H1 (cell line): ENCODE measurements around the gene PKN1. TPM values are rescaled to one million over a fixed set of nuclear protein-coding genes. Genes with fewer than 3 reads are reported as not detected.

Experiments
- CTCF ChIA-PET: fragments of 300-600 bp; sonication (Branson Sonifier 250); formaldehyde crosslinking; loops from one replicate; lab custom pipeline; 2021; ENCODE audit not compliant: partially characterized antibody; lab: Charles Lee
- POLR2A ChIA-PET: fragments of 300-600 bp; sonication (Branson Sonifier 250); formaldehyde crosslinking; loops from one replicate; lab custom pipeline; 2021; ENCODE audit warnings: inconsistent platforms; ENCODE audit not compliant: partially characterized antibody; lab: Charles Lee
- DNase-seq, 2 experiments: peaks; one replicate each; pipeline versions ENCODE4 v3.0.0 to v3.0.0-alpha.2; 2010 to 2022; ENCODE audit warnings: low spot score in 2 of 2, low read depth in 1 of 2, mixed read lengths in 1 of 2
- FAIRE-seq: peaks from 2 replicates; lab custom pipeline; 2011; peaks lifted over from hg19 to GRCh38; lab: Jason Lieb, UNC
- H2AFZ ChIP-seq: 2 replicates; pipeline ENCODE4 v1.8.1; 2012; ENCODE audit warnings: low read length, inconsistent platforms
- H2AK5ac ChIP-seq: 2 replicates; pipeline ENCODE4 v1.6.1; 2013; ENCODE audit warnings: low read depth, low read length
- H2BK120ac ChIP-seq: replicated peaks from 2 replicates; pipeline ENCODE3; 2013; ENCODE audit warnings: low read depth, low read length, inconsistent platforms
- H2BK12ac ChIP-seq: 2 replicates; pipeline ENCODE4 v1.6.1; 2013; ENCODE audit warnings: low read depth, low read length
- H2BK15ac ChIP-seq: 2 replicates; pipeline ENCODE4 v1.6.1; 2013; ENCODE audit warnings: low read length
- H2BK20ac ChIP-seq: 2 replicates; pipeline ENCODE4 v1.6.1; 2013; ENCODE audit warnings: low read length
- H2BK5ac ChIP-seq: 2 replicates; pipeline ENCODE4 v1.6.1; 2013; ENCODE audit warnings: low read depth, low read length
- H3K14ac ChIP-seq: 2 replicates; pipeline ENCODE4 v1.6.1; 2013; ENCODE audit warnings: inconsistent platforms; ENCODE audit not compliant: insufficient read length
- H3K18ac ChIP-seq: 2 replicates; pipeline ENCODE4 v1.6.1; 2013; ENCODE audit warnings: low read length; ENCODE audit errors: extremely low read depth
- H3K23ac ChIP-seq: 2 replicates; pipeline ENCODE4 v1.6.1; 2013; ENCODE audit warnings: inconsistent platforms; ENCODE audit not compliant: insufficient read length
- H3K23me2 ChIP-seq: 2 replicates; pipeline ENCODE4 v1.6.1; 2013; ENCODE audit warnings: low read depth, low read length
- H3K27ac ChIP-seq: 2 replicates; pipeline ENCODE4 v1.6.1; 2011; ENCODE audit warnings: low read depth, low read length, inconsistent platforms
- H3K27me3 ChIP-seq, 4 experiments: replicated peaks in 1 of 4; 1 replicate in 1 of 4; 2 replicates in 3 of 4; pipeline versions ENCODE4 v1.6.1 to v1.8.1; 2011 to 2013; ENCODE audit warnings: low read length in 3 of 4, mild to moderate bottlenecking in 3 of 4, inconsistent platforms in 2 of 4, mixed read lengths in 2 of 4, moderate library complexity in 1 of 4; ENCODE audit not compliant: control insufficient read depth in 3 of 4, insufficient read depth in 3 of 4; ENCODE audit errors: extremely low read depth in 1 of 4
- H3K36me3 ChIP-seq, 4 experiments: 2 replicates each; pipeline versions ENCODE4 v1.6.1 to v1.8.1; 2011 to 2013; ENCODE audit warnings: mild to moderate bottlenecking in 4 of 4, low read length in 3 of 4, moderate library complexity in 2 of 4, control low read depth in 1 of 4, inconsistent platforms in 1 of 4; ENCODE audit not compliant: insufficient read depth in 4 of 4, control insufficient read depth in 2 of 4
- H3K4ac ChIP-seq: replicated peaks from 2 replicates; pipeline ENCODE3; 2013; ENCODE audit warnings: low read length, low read depth, mixed read lengths, inconsistent platforms; ENCODE audit not compliant: insufficient read length
- H3K4me1 ChIP-seq, 4 experiments: replicated peaks in 1 of 4; 1 replicate in 1 of 4; 2 replicates in 3 of 4; pipeline versions ENCODE4 v1.6.1 to v1.8.1; 2011 to 2013; ENCODE audit warnings: low read length in 3 of 4, inconsistent platforms in 2 of 4, mixed read lengths in 1 of 4; ENCODE audit not compliant: insufficient read depth in 4 of 4, control insufficient read depth in 3 of 4
- H3K4me2 ChIP-seq, 2 experiments: 2 replicates each; pipeline versions ENCODE4 v1.6.1 to v1.8.1; 2011 to 2013; ENCODE audit warnings: low read depth in 2 of 2, low read length in 2 of 2, control low read depth in 1 of 2, inconsistent platforms in 1 of 2, mild to moderate bottlenecking in 1 of 2; ENCODE audit not compliant: insufficient read depth in 1 of 2
- H3K4me3 ChIP-seq, 4 experiments: fragments of 200-600, 300-600 bp in 1 of 4; sonication (generic), shearing (Covaris generic), sonication (Bioruptor Twin) in 1 of 4; 2 replicates each; pipeline versions ENCODE4 v1.5.1 to v1.8.1; 2011 to 2016; ENCODE audit warnings: low read length in 4 of 4, low read depth in 3 of 4, control low read depth in 2 of 4, inconsistent platforms in 2 of 4, mild to moderate bottlenecking in 2 of 4, mixed read lengths in 1 of 4, moderate library complexity in 1 of 4; ENCODE audit not compliant: insufficient read depth in 2 of 4; ENCODE audit errors: extremely low read depth in 1 of 4
- H3K56ac ChIP-seq: replicated peaks from 2 replicates; pipeline ENCODE3; 2013; ENCODE audit warnings: low read depth, mild to moderate bottlenecking, mixed read lengths, low read length, inconsistent platforms; ENCODE audit not compliant: insufficient read length
- H3K79me1 ChIP-seq: 2 replicates; pipeline ENCODE4 v1.6.1; 2013; ENCODE audit warnings: low read depth, low read length, control low read depth
- H3K79me2 ChIP-seq, 2 experiments: 2 replicates each; pipeline versions ENCODE4 v1.6.1 to v1.8.1; 2012 to 2013; ENCODE audit warnings: low read length in 2 of 2, mild to moderate bottlenecking in 2 of 2, inconsistent platforms in 1 of 2; ENCODE audit not compliant: insufficient read depth in 2 of 2, control insufficient read depth in 1 of 2
- H3K9ac ChIP-seq, 4 experiments: replicated peaks in 1 of 4; 1 replicate in 1 of 4; 2 replicates in 3 of 4; pipeline versions ENCODE4 v1.6.1 to v1.8.1; 2011 to 2013; ENCODE audit warnings: low read depth in 3 of 4, low read length in 3 of 4, control low read depth in 2 of 4, mild to moderate bottlenecking in 2 of 4, moderate library complexity in 2 of 4, inconsistent platforms in 1 of 4; ENCODE audit errors: extremely low read depth in 1 of 4
- H3K9me3 ChIP-seq, 2 experiments: 2 replicates each; pipeline versions ENCODE4 v1.6.1 to v1.8.1; 2012 to 2013; ENCODE audit warnings: mild to moderate bottlenecking in 2 of 2, moderate library complexity in 2 of 2, control low read depth in 1 of 2, inconsistent platforms in 1 of 2, low read depth in 1 of 2, low read length in 1 of 2, mixed read lengths in 1 of 2; ENCODE audit not compliant: insufficient read depth in 2 of 2
- H4K20me1 ChIP-seq, 2 experiments: replicated peaks in 1 of 2; 2 replicates each; pipeline versions ENCODE3 to v1.8.1; 2011 to 2013; ENCODE audit warnings: inconsistent platforms in 2 of 2, low read length in 2 of 2, mild to moderate bottlenecking in 1 of 2; ENCODE audit not compliant: insufficient read depth in 2 of 2, control insufficient read depth in 1 of 2
- H4K5ac ChIP-seq: 2 replicates; pipeline ENCODE4 v1.6.1; 2013; ENCODE audit warnings: low read length, low read depth, mixed read lengths, inconsistent platforms; ENCODE audit not compliant: insufficient read length
- H4K8ac ChIP-seq: 2 replicates; pipeline ENCODE4 v1.8.0; 2013; ENCODE audit warnings: mild to moderate bottlenecking, moderate library complexity, low read length, inconsistent platforms; ENCODE audit not compliant: insufficient read depth; ENCODE audit errors: extremely low read depth
- H4K91ac ChIP-seq: replicated peaks from 2 replicates; pipeline ENCODE3; 2013; ENCODE audit warnings: low read length, mixed read lengths, inconsistent platforms; ENCODE audit not compliant: insufficient read length
- CBX5 ChIP-seq: fragments of 300-800, 300-1000 bp; sonication (generic); IDR thresholded peaks from 2 replicates; pipeline ENCODE4 v1.7.1; 2016; ENCODE audit warnings: antibody characterized with exemption, low read length, low read depth
- CTCF ChIP-seq, 3 experiments: IDR thresholded peaks; 1 replicate in 2 of 3; 2 replicates in 1 of 3; pipeline versions ENCODE4 v1.5.1 to v1.6.1; 2011; ENCODE audit warnings: low read length in 3 of 3, mild to moderate bottlenecking in 3 of 3, inconsistent platforms in 2 of 3, low read depth in 1 of 3, moderate library complexity in 1 of 3; ENCODE audit not compliant: insufficient read depth in 1 of 3; ENCODE audit errors: control extremely low read depth in 1 of 3
- GABPA ChIP-seq: IDR thresholded peaks from 2 replicates; pipeline ENCODE4 v1.6.1; 2011; ENCODE audit warnings: mild to moderate bottlenecking, low read length, moderate library complexity, borderline replicate concordance; ENCODE audit not compliant: insufficient read depth
- RAD21 ChIP-seq, 2 experiments: IDR thresholded peaks in 1 of 2; conservative IDR thresholded peaks in 1 of 2; 2 replicates each; pipeline ENCODE4 v1.6.1; 2011; ENCODE audit warnings: low read depth in 2 of 2, low read length in 2 of 2, improper control_type of control experiment in 1 of 2, inconsistent platforms in 1 of 2, mild to moderate bottlenecking in 1 of 2, moderate library complexity in 1 of 2
- SRF ChIP-seq: IDR thresholded peaks from 2 replicates; pipeline ENCODE4 v1.6.1; 2011; ENCODE audit warnings: mild to moderate bottlenecking, low read depth, low read length, moderate library complexity
- WGBS, 2 experiments: shearing (Covaris generic) in 1 of 2; methylation state at CpG; one replicate each; pipeline versions ENCODE4 v1.1.6 to v1.1.7; 2013 to 2015; ENCODE audit warnings: low lambda C conversion rate in 2 of 2, mixed read lengths in 2 of 2, inconsistent platforms in 1 of 2, low coverage in 1 of 2, missing lambda C conversion rate in 1 of 2; ENCODE audit not compliant: insufficient replicate concordance in 2 of 2, insufficient coverage in 1 of 2, insufficient read length in 1 of 2; ENCODE audit errors: extremely low coverage in 1 of 2, missing lambda C conversion rate in 1 of 2; 5-methylcytosine and 5-hydroxymethylcytosine counted together
- polyA plus RNA-seq, 7 experiments: library from polyadenylated mRNA; depleted of rRNA in 3 of 7; stranded (reverse) in 5 of 7; unstranded in 2 of 7; fragments of >200 nt in 5 of 7; fragments of 200-250 nt in 2 of 7; gene quantifications; 1 replicate in 5 of 7; 2 replicates in 1 of 7; 4 replicates in 1 of 7; pipeline versions ENCODE4 v1.2.1 to v1.2.3, GENCODE V29; 2011 to 2013; ENCODE audit warnings: missing spikeins in 2 of 7, mixed read lengths in 2 of 7
- total RNA-seq: library from RNA; stranded (reverse); fragmentation: NEBNext Ultra II Directional; extraction: Animal tissue kit (Norgen Biotek cat#: 25700); gene quantifications from 2 replicates; pipeline ENCODE4 v1.2.1, GENCODE V29; 2021

PKN1 gene
- total and polyA plus RNA-seq, 2 of the 8 experiments (the other 6 are each of a cell fraction or from before 2014, with no cell fraction given) = 65.2 to 162 TPM

- peaks cover 4 to 12% (median 10%) of the 10 kb centered on the region in 4 experiments; a peak in 6 of 8 replicates for H3K36me3 ChIP-seq
- no peak within 1 kb of the TSS for H4K91ac ChIP-seq
- no peak for TF ChIP-seq SRF
- TF ChIP-seq CBX5 = no peak
- peak in 1 of 2 experiments; percentile 26; a peak in 1 of 4 replicates for TF ChIP-seq RAD21 (IDR thresholded peaks at IDR 0.05 in 1 of 2, conservative IDR thresholded peaks at IDR 0.05 in 1 of 2; ENCODE audit: low read depth in 2 of 2, low read length in 2 of 2)
- TF ChIP-seq CTCF (IDR thresholded peaks at IDR 0.05; ENCODE audit: control extremely low read depth in 1 of 3, insufficient read depth in 1 of 3, low read depth in 1 of 3, low read length in 3 of 3) = peak; percentile 50 to 54 (median 53)
- 0 out of 2 replicates have a peak, but pooled peaks have one; percentile 60 for TF ChIP-seq GABPA
- H3K23ac ChIP-seq = no peak within 1 kb of the TSS
- H2BK12ac ChIP-seq = peak within 1 kb of the TSS; percentile 44; the same call in 1 of the 2 replicates
- peak within 1 kb of the TSS; percentile 97; the same call in 1 of the 2 replicates for H2BK15ac ChIP-seq
- WGBS, 2 experiments = 54% methylated on average over 16 of the region's 33 CpGs; no CpG with 5 or more reads in 1 of the 2 experiments
- H2AK5ac ChIP-seq = no peak within 1 kb of the TSS; the same call in 1 of the 2 replicates
- no peak within 1 kb of the TSS for H3K14ac ChIP-seq
- CTCF ChIA-PET = interaction anchor here (1.0 to 4.2 kb wide), 5 partner anchors 9 to 43 kb away, joined by 3 to 20 read pairs (median 6); no protein-coding TSS in a partner anchor
- H3K9ac ChIP-seq = no peak within 1 kb of the TSS; a peak in 1 of 7 replicates
- H3K27me3 ChIP-seq = no peaks in the 10 kb centered on the region
- H3K9me3 ChIP-seq = no peaks in the 10 kb centered on the region
- no peak within 1 kb of the TSS for H2BK20ac ChIP-seq
- no peaks in the 10 kb centered on the region for H3K79me1 ChIP-seq
- no peak within 1 kb of the TSS for H4K5ac ChIP-seq
- peak within 1 kb of the TSS in 1 of 4 experiments; percentile 23; a peak in 3 of 8 replicates for H3K4me3 ChIP-seq
- H3K79me2 ChIP-seq = no peaks in the 10 kb centered on the region
- POLR2A ChIA-PET = interaction anchor here (0.7 to 2.5 kb wide), 6 partner anchors 9 to 48 kb away, joined by 3 to 10 read pairs (median 3); no protein-coding TSS in a partner anchor
- H3K23me2 ChIP-seq = peaks cover 4% of the 10 kb centered on the region
- H3K4me1 ChIP-seq = peaks cover 0 to 29% (median 18%) of the 10 kb centered on the region in 4 experiments; a peak in 6 of 7 replicates
- H3K27ac ChIP-seq = no peak within 1 kb of the TSS
- H2AFZ ChIP-seq = no peak within 1 kb of the TSS
- peak within 1 kb of the TSS; percentile 75 for H4K8ac ChIP-seq
- no peak within 1 kb of the TSS for H2BK120ac ChIP-seq
- no peak within 1 kb of the TSS for H2BK5ac ChIP-seq
- H3K4me2 ChIP-seq = peak within 1 kb of the TSS in 1 of 2 experiments; percentile 48; a peak in 2 of 4 replicates
- FAIRE-seq (no peak), DNase-seq (peak in 1 of 2 experiments; percentile 76)
- H4K20me1 ChIP-seq = peaks cover 0 to 2% of the 10 kb centered on the region in 2 experiments
- H3K56ac ChIP-seq = no peak within 1 kb of the TSS
- H3K18ac ChIP-seq = peak within 1 kb of the TSS; percentile 40; the same call in 1 of the 2 replicates
- peak within 1 kb of the TSS; percentile 60 for H3K4ac ChIP-seq
These were observed 42.4 kb downstream of the PKN1 start, which contains the start of gene PTGER1 for GRCh38 chr19:14475251-14476073. Gene PTGER1 (minus strand): TSS chr19:14475354. CDS start chr19:14474320, 1,034 bp downstream.
